ENCODE data around the gene TMEM51.

DNA sequence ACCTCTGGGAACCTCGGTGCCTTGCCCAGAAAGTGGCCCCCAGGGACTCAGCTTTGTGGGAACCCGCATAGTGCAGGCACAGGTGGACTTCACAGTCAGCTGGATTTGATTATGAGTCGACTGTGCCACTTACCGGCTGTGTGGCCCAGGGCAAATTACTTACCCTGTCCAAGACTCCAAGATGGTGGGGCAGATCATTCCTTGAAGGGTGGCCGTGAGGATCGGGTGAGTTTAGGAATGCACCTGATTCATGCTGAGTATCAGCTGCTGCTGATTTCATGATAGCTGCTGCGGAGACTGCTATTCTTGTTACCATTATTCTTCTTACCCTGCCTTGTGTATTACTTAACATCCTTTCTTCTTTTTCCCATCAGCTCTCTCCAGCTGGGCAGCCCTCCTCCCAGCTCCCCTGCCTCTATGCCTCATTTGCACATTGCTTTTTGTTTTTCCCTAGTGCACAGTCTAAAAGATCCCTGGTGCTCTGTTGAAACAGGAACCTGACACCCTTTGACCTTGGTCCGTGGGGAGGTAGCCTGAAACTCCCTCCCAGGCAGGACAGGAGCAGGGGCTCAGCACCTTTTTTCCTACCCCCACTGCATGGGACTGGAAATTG is 53.0 kb downstream of the TMEM51 start:
- TF ChIP-seq RFX5 (IDR thresholded peaks at IDR 0.05; ENCODE audit: low read depth, low read length) (no peak), HCFC1 (IDR thresholded peaks at IDR 0.05; ENCODE audit: low read length) (no peak), KLF5 (IDR thresholded peaks at IDR 0.05; ENCODE audit: partially characterized antibody) (no peak), EZH2 (IDR thresholded peaks at IDR 0.05; ENCODE audit: borderline replicate concordance, control insufficient read depth, low read depth, low read length) (no peak)
- TF ChIP-seq, protein P1, sequence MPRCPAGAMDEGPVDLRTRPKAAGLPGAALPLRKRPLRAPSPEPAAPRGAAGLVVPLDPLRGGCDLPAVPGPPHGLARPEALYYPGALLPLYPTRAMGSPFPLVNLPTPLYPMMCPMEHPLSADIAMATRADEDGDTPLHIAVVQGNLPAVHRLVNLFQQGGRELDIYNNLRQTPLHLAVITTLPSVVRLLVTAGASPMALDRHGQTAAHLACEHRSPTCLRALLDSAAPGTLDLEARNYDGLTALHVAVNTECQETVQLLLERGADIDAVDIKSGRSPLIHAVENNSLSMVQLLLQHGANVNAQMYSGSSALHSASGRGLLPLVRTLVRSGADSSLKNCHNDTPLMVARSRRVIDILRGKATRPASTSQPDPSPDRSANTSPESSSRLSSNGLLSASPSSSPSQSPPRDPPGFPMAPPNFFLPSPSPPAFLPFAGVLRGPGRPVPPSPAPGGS (IDR thresholded peaks at IDR 0.05; ENCODE audit: borderline replicate concordance, insufficient read depth, low read depth, low read length, poor library complexity, severe bottlenecking), result no peak
- TF ChIP-seq, protein P2, sequence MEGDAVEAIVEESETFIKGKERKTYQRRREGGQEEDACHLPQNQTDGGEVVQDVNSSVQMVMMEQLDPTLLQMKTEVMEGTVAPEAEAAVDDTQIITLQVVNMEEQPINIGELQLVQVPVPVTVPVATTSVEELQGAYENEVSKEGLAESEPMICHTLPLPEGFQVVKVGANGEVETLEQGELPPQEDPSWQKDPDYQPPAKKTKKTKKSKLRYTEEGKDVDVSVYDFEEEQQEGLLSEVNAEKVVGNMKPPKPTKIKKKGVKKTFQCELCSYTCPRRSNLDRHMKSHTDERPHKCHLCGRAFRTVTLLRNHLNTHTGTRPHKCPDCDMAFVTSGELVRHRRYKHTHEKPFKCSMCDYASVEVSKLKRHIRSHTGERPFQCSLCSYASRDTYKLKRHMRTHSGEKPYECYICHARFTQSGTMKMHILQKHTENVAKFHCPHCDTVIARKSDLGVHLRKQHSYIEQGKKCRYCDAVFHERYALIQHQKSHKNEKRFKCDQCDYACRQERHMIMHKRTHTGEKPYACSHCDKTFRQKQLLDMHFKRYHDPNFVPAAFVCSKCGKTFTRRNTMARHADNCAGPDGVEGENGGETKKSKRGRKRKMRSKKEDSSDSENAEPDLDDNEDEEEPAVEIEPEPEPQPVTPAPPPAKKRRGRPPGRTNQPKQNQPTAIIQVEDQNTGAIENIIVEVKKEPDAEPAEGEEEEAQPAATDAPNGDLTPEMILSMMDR (IDR thresholded peaks at IDR 0.05 in 2 of 3, conservative IDR thresholded peaks at IDR 0.05 in 1 of 3; ENCODE audit: control insufficient read depth in 2 of 3, extremely low read depth in 1 of 3, insufficient read depth in 1 of 3, low read depth in 3 of 3, low read length in 3 of 3), result no peak

Measured in GM12878 (cell line).